Measurements from ENCODE around the gene CFLAR.

Gene CFLAR

GRCh38 chr2:201116115-201116958, at the start of gene CFLAR:
Gene CFLAR, plus strand, starts transcription at chr2:201116164. Its CDS starts 13,702 bp downstream, at chr2:201129866.
- H3K9me3 ChIP-seq (ENCODE audit: insufficient read depth, low read length): no peaks in the 10 kb centered on the region
- peaks cover 18% of the 10 kb centered on the region for H3F3A ChIP-seq (ENCODE audit: insufficient read depth)
- no peaks in the 10 kb centered on the region for H3K79me2 ChIP-seq (ENCODE audit: insufficient read depth, low read length)

GRCh38 chr2:201070948-201071478, 45.0 kb upstream of the CFLAR start:
- Histone ChIP-seq H3K79me2 (ENCODE audit: insufficient read depth, low read length) (peaks cover 79% of the 10 kb centered on the region), H2AFZ (ENCODE audit: low read depth, low read length, severe bottlenecking) (peak overlapping the region; percentile 81), H3K9me2 (replicated peaks; ENCODE audit: insufficient read depth, low read length) (no peaks in the 10 kb centered on the region), H3K4me2 (ENCODE audit: low read depth, low read length, poor library complexity, severe bottlenecking) (peak overlapping the region; percentile 88), H4K20me1 (ENCODE audit: low read depth, low read length) (no peaks in the 10 kb centered on the region), H3K4me3 (ENCODE audit: insufficient read depth, low read length, poor library complexity, severe bottlenecking) (peak overlapping the region; percentile 86), H3F3A (ENCODE audit: insufficient read depth) (peaks cover 2% of the 10 kb centered on the region; the same call in 1 of the 2 replicates), H3K9me3 (ENCODE audit: insufficient read depth, low read length) (no peaks in the 10 kb centered on the region), H3K27me3 (ENCODE audit: low read length) (no peaks in the 10 kb centered on the region), H3K9ac (ENCODE audit: low read length) (peak overlapping the region; percentile 69), H3K36me3 (ENCODE audit: low read length) (0 out of 2 replicates have a peak, but pooled peaks cover 5% of the 10 kb centered on the region), H3K27ac (ENCODE audit: low read depth, low read length) (peak overlapping the region; percentile 72)
- TF ChIP-seq CTCF (IDR thresholded peaks at IDR 0.05; ENCODE audit: insufficient read depth, low read length, poor library complexity, severe bottlenecking) (no peak), EZH2phosphoT487 (conservative IDR thresholded peaks at IDR 0.05; ENCODE audit: low read length) (no peak)

More at GRCh38 chr2:201116115-201116958, at the start of gene CFLAR:
- Histone ChIP-seq H3K9ac (ENCODE audit: low read length) (peak within 1 kb of the TSS; percentile 65), H3K9me2 (replicated peaks; ENCODE audit: insufficient read depth, low read length) (no peaks in the 10 kb centered on the region), H3K4me3 (ENCODE audit: insufficient read depth, low read length, poor library complexity, severe bottlenecking) (peak within 1 kb of the TSS; percentile 61), H3K27ac (ENCODE audit: low read depth, low read length) (no peak within 1 kb of the TSS), H3K27me3 (ENCODE audit: low read length) (no peaks in the 10 kb centered on the region), H4K20me1 (ENCODE audit: low read depth, low read length) (no peaks in the 10 kb centered on the region), H3K4me2 (ENCODE audit: low read depth, low read length, poor library complexity, severe bottlenecking) (peak within 1 kb of the TSS; percentile 87), H3K36me3 (ENCODE audit: low read length) (no peaks in the 10 kb centered on the region), H2AFZ (ENCODE audit: low read depth, low read length, severe bottlenecking) (peak within 1 kb of the TSS; percentile 97)
- TF ChIP-seq CTCF (IDR thresholded peaks at IDR 0.05; ENCODE audit: insufficient read depth, low read length, poor library complexity, severe bottlenecking) (no peak), EZH2phosphoT487 (conservative IDR thresholded peaks at IDR 0.05; ENCODE audit: low read length) (no peak)

- TF ChIP-seq EZH2phosphoT487 (conservative IDR thresholded peaks at IDR 0.05; ENCODE audit: low read length) (no peak), CTCF (IDR thresholded peaks at IDR 0.05; ENCODE audit: insufficient read depth, low read length, poor library complexity, severe bottlenecking) (no peak)
- Histone ChIP-seq H3F3A (ENCODE audit: insufficient read depth) (peaks cover 4% of the 10 kb centered on the region; the same call in 1 of the 2 replicates), H3K27me3 (ENCODE audit: low read length) (no peaks in the 10 kb centered on the region), H3K4me2 (ENCODE audit: low read depth, low read length, poor library complexity, severe bottlenecking) (peak within 1 kb of the TSS; percentile 100), H3K27ac (ENCODE audit: low read depth, low read length) (peak within 1 kb of the TSS; percentile 72), H3K9me3 (ENCODE audit: insufficient read depth, low read length) (no peaks in the 10 kb centered on the region), H4K20me1 (ENCODE audit: low read depth, low read length) (no peaks in the 10 kb centered on the region), H3K4me3 (ENCODE audit: insufficient read depth, low read length, poor library complexity, severe bottlenecking) (peak within 1 kb of the TSS; percentile 86), H3K36me3 (ENCODE audit: low read length) (0 out of 2 replicates have a peak, but pooled peaks cover 5% of the 10 kb centered on the region), H2AFZ (ENCODE audit: low read depth, low read length, severe bottlenecking) (peak within 1 kb of the TSS; percentile 81), H3K79me2 (ENCODE audit: insufficient read depth, low read length) (peaks cover 75% of the 10 kb centered on the region), H3K9ac (ENCODE audit: low read length) (peak within 1 kb of the TSS; percentile 69), H3K9me2 (replicated peaks; ENCODE audit: insufficient read depth, low read length) (no peaks in the 10 kb centered on the region)
Observed at GRCh38 chr2:201071479-201072200, 44.3 kb upstream of the CFLAR start, which contains the start of the genes HYCC2 and NDUFB3. Gene HYCC2, minus strand, starts transcription at chr2:201071671. Its CDS starts 47,662 bp downstream, at chr2:201024009. Gene NDUFB3, plus strand, starts transcription at chr2:201072001. Its CDS starts 6,882 bp downstream, at chr2:201078883.
